ENCODE results near the gene UXT.

The UXT gene

GRCh38 chrX:47648376-47648775 is 10.6 kb downstream of the UXT start:
- DNase-seq = no peak

GRCh38 chrX:47646636-47647035 is 12.3 kb downstream of the UXT start:
- no peak for DNase-seq

GRCh38 chrX:47645530-47645929 is 13.4 kb downstream of the UXT start:
- DNase-seq = no peak

DNA sequence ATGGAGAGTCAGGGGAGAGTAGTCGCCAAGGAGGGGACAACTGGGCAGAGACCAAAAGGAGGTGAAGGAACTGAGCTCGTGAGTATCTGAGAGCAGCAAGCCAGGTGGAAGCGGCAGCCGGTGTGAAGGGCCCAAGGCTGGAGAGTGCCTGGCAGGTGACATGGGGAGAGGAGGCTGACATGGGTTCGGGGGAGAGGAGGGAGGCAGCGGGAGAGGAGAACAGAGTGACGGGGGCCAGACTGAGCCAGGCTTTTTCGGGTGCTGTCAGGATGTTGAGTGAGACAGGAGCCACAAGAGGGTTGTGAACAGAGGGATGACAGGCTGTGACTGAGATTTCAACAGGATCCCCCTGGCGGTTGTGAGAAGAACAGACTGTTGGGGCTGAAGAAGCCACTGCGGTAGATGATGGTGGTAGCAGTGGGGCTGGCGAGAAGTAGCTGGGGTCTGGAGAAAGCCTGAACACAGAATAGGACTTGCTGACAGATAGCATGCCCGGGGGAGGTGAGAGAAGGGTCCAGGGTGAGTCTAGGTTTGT is 14.4 kb downstream of the UXT start:
- no peak for DNase-seq

DNA sequence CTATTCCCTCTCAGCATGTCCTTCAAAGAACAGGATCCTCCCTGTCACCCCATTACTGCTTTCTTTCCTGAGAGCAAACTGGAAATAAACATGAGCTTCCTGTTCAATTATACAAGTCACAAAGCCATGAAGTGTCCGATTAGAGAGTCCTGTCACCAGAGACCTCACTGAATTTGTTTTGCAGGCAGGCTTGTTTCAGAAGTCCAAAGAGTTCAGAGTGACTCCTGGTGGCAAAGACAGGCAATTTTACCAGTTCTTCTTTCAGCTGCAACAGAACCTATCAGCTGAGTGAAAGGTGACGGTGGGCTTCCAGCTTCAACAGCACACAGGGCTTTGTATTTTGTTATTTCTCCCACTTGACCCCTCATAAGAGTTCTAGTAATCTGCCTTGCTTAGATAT is 15.1 kb downstream of the UXT start:
- DNase-seq = no peak

GRCh38 chrX:47638816-47639215 is 20.2 kb downstream of the UXT start:
- no peak for DNase-seq

GRCh38 chrX:47637546-47638195 is 21.3 kb downstream of the UXT start:
- DNase-seq = peak; percentile 39

DNA sequence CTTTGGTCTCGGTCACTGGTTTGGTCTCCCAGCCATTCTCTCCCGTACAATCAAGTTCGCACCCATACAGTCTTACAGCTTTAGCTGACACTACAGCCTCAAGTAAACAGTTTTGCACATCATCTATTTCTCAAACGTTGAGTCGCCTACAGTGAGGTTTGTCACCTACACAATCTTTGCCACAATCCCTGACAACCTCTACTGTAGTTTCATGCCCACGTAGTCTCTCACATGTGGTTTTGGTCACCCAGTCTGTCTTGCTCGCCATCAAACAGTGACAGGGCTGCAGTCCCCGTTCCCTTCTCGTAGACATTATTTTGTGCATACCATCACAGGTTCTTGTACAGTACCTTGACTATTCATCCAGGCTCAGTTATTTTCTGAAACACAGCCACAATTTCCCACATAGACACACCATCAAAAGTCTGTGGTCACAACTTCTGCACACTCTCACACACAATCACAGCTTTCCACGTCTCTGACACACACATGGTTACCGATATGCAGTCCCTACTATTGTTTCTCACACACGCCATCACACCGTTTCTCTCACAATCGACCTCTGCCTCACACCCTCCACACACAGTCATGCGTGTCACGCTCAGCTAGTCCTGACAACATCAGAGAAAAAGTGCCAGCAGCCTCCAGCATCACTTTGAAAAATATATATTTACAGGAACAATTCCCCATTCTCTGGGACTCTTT is 24.0 kb downstream of the UXT start:
- no peak for DNase-seq

DNA sequence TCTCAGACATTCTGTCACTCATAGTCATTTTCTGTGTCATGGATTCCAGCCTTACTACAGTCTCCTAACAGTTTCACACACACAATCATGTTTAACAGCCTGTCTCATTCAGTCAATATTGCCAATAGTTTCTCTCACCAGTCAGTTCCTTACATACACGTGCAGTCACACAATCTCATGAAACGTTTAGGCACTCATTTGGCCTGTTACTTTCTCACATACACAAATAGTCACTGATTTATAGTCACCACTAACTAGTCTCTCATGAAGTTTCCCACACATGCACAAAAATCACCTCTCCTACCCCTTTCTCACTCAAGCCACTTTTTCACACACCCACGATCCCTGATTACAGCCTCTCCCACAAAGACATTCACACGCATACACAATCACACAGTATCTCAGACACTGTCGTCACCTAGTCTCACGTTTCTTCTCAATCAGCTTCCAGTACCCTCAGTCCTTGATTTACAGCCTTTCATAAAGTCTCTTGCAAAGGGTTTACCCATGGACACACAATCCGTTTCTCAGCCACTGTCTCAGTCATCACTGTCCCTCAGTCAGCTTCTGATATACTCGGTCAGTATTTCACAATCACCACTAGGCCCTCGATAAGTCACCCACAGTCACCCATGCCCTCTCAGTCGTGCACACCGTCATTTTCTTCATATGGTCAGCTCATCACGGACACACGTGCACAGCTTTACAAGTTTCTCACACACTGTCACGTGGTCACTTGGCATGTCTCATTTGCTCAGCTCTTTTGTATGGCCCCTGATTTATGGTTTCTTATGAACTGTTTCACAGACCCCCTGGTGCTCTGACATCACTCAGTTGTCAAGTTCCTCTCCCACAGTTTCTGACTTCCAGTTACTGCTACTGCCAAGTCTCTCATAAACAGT is 25.0 kb downstream of the UXT start:
- no peak for DNase-seq

DNA sequence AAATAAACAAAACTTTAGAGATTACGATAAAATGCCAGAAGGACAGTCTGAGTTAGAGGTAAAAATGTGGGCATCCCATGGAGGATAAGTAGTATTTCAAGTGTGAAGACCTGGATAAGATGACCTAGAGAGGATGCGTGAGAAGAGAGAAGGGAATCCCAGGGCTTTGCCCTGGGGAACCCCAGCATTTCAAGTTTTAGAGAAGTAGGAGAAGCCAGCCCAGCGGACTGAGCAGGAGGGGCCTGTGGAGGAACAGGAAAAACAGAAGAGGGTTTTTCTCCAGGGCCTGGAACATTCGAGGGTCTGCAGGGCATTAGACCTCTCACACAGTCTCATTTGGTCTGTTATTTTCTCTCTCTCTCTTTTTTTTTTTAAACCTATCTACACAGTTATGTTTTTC is 26.3 kb downstream of the UXT start:
- DNase-seq = no peak

DNA sequence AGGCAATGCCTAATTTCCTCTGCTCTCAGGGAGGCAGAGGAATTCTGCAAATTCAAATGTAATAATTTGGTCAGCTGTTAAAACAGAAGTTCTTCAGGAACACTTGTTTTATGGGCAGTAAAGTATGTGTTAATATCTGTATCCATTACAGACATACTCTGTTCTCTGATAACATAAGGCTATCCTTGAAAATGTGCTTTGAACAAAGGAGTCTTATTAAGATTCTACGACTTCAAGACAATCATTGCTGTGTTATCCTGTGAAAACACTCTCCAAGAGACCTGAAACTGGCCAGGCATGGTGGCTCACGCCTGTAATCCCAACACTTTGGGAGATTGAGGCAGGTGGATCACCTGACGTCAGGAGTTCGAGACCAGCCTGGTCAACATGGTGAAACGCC is 27.3 kb downstream of the UXT start:
- no peak for DNase-seq

GRCh38 chrX:47629419-47630200 is 29.4 kb downstream of the UXT start, which contains the start of gene CFP:
CFP (minus strand) TSS chrX:47629930; CDS start chrX:47629844, 86 bp downstream.
- DNase-seq = no peak

DNA sequence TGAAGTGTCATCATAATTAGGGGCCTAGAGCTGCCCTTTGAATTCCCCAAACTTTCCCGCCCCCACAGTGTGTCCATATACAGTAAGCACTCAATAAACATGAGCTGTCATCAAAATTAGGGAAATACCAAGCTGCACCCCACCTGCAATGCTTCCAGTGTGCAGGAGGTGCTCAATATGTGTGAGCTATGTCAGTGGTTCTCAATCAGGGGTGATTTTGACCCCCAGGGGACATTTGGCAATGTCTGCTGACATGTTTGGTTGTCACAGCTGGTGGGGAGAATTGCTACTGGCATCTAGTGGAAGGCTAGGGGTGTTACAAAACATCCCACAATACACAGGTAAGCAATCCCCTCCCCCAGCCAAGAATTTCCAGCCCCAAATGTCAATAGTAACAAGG is 30.0 kb downstream of the UXT start:
- no peak for DNase-seq

GRCh38 chrX:47625365-47625764 is 33.6 kb downstream of the UXT start:
- no peak for DNase-seq

DNA sequence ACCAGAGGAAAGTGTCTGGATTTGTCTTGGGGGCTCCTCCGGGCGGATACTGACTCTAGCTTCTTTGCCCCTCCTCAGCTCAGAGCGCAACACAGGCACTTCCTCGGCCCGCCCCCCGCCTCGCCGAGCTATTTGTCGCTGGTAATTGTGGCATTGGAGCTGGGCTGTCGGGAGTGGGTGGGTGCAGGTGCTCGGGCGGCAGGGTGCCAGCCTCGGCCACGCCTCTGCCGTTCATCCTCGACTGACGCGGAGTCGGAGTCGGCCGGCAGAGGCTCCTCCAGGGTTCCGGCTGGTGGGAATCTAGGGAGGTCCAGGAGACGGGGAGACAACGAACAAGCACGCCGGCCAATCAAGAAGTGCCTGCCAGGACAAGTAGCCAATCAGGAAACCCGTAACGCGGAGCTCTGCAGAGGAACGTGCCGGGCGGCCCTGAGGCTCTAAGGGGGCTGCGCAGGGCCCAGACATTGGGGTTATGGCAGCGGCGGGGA is 35.4 kb downstream of the UXT start:
- DNase-seq = peak; percentile 77

- DNase-seq = no peak
Observed at GRCh38 chrX:47621851-47622250, 37.1 kb downstream of the UXT start.

DNA sequence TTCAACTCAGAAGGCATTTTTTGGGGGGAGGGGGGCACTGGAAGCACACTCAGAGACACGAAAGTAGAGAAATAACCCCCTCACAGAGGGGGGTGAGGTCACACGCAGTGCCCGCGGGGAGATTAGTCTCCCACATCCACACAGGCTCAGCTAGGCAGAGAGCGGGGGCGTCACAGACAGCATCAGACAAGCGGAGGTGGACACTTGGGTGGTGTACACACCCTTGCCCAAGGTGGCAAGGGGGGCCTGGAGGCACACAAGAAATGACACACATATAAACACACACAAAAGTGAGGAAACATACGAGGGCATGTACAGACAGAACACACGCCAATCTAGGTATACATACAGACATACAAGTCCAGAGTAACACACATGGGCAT is 38.7 kb downstream of the UXT start:
- no peak for DNase-seq

GRCh38 chrX:47619486-47620302 is 39.3 kb downstream of the UXT start, which contains the start of gene SYN1:
SYN1 (minus strand) TSS chrX:47619857; CDS start chrX:47619728, 129 bp downstream.
- DNase-seq = peak; percentile 80

DNA sequence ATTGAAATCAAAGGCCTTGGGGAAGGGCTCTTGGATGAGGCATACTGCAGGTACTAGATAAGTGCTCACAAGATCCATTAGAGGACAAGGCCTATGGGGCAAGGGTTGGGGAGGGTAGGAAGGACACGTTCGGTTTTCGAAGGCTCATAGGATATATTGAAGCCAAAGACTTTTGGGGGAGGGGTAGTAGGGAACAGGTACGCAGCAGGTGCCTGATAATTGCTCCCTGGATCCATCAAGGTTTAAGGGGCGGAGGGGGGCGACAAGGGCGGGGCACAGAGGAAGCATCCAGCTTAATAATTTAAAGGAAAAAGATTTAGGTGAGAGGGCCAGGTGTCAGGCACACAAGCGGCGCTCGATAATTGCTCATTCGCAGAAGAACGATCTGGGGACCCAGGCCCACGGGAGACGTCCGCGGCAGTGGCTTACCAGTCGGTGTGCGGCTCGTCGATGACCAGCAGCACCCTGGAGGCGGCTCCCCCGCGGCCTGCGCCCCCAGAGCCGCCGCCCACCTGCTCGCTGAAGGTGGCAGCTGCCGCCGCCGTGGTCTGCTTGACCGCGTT is 40.0 kb downstream of the UXT start:
- no peak for DNase-seq

- DNase-seq = no peak
Observed at GRCh38 chrX:47614618-47615017, 44.4 kb downstream of the UXT start.

DNA sequence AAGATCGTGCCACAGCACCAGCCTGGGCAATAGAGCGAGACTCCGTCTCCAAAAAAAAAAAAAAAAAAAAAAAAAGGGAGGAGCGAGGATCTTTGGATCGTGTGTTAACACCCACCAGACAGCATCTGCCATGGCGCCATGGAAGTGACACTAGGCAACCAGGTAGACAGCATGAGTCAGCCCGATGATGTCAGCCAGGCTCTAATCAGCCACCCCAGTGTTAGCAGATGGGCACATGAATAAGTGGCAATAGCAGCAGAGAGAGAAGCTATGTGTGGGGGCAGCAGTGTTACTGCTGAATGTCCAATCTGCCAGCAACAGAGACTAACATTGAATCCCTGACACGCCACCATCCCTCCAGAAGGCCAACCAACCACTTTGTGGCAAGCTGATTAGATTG is 45.9 kb downstream of the UXT start:
- no peak for DNase-seq
